Calu3 (cell line): ENCODE results near the gene CFHR2. TPM values are rescaled to one million over a fixed set of nuclear protein-coding genes. Genes with fewer than 3 reads are reported as not detected.
"Not testable (repeated sequence)": the region's sequence is repeated elsewhere in the genome, so short reads cannot be mapped to it uniquely, and the experiment has no call there.

Experiments
- BruUV-seq: library from RNA; stranded (reverse); fragments of 400-500 nt; replicated peaks from 2 replicates; lab custom pipeline; 2021; lab: Mats Ljungman, UMichigan
- CTCF ChIA-PET: fragments of 300-600 bp; sonication (Branson Sonifier 250); formaldehyde crosslinking; loops from one replicate; lab custom pipeline; 2022; ENCODE audit warnings: antibody characterized with exemption; lab: Charles Lee
- DNase-seq: peaks from one replicate; pipeline ENCODE4 v3.0.0; 2022
- H3K27ac Mint-ChIP-seq: one replicate; pipeline ENCODE4 v1.8.0; 2022; ENCODE audit warnings: mixed read lengths; ENCODE audit not compliant: unreplicated experiment
- H3K27me3 Mint-ChIP-seq: one replicate; pipeline ENCODE4 v1.8.0; 2022; ENCODE audit warnings: mixed read lengths; ENCODE audit not compliant: unreplicated experiment
- H3K36me3 Mint-ChIP-seq: one replicate; pipeline ENCODE4 v1.8.0; 2022; ENCODE audit warnings: mild to moderate bottlenecking, moderate library complexity, mixed read lengths; ENCODE audit not compliant: insufficient read depth, unreplicated experiment
- H3K4me1 Mint-ChIP-seq: one replicate; pipeline ENCODE4 v1.8.0; 2022; ENCODE audit warnings: mild to moderate bottlenecking, low read depth, mixed read lengths; ENCODE audit not compliant: unreplicated experiment
- H3K4me3 Mint-ChIP-seq: one replicate; pipeline ENCODE4 v1.8.0; 2022; ENCODE audit warnings: mild to moderate bottlenecking, low read depth, moderate library complexity, mixed read lengths; ENCODE audit not compliant: unreplicated experiment
- H3K9me3 Mint-ChIP-seq: one replicate; pipeline ENCODE4 v1.8.0; 2022; ENCODE audit warnings: low read depth, mixed read lengths; ENCODE audit not compliant: unreplicated experiment
- CTCF ChIP-seq: fragments of 200-600 bp; IDR thresholded peaks from one replicate; pipeline ENCODE4 v1.8.0; 2022; ENCODE audit warnings: antibody characterized with exemption; ENCODE audit not compliant: unreplicated experiment
- intact Hi-C: fragments of 100-400 bp; cut with micrococcal nuclease; formaldehyde crosslinking; loops from one replicate; pipeline ENCODE4 v1.10.0; 2022; ENCODE audit not compliant: unreplicated experiment
- total RNA-seq: library from RNA; stranded (reverse); gene quantifications from 2 replicates; pipeline ENCODE4 v1.2.3, GENCODE V29; 2022

The CFHR2 gene
- total RNA-seq, 1 experiment from 2014 or later: not detected

- H3K4me1 Mint-ChIP-seq, H3K4me3 Mint-ChIP-seq, CTCF ChIA-PET, intact Hi-C loops, H3K36me3 Mint-ChIP-seq, BruUV-seq, H3K9me3 Mint-ChIP-seq, H3K27me3 Mint-ChIP-seq, DNase-seq, H3K27ac Mint-ChIP-seq: not testable (repeated sequence)
Measured at GRCh38 chr1:196932853-196933252, 10.7 kb upstream of the CFHR2 start.

GRCh38 chr1:196933531-196934189 lies 9.9 kb upstream of the CFHR2 start:
- intact Hi-C loops: no loop called here
- CTCF ChIA-PET: no interaction called here
- H3K4me1 Mint-ChIP-seq: no peaks in the 10 kb centered on the region
- H3K9me3 Mint-ChIP-seq: peaks cover 3% of the 10 kb centered on the region
- H3K27me3 Mint-ChIP-seq: no peaks in the 10 kb centered on the region
- no peaks in the 10 kb centered on the region for H3K36me3 Mint-ChIP-seq
- BruUV-seq: no TSS peak
- no peak overlapping the region for H3K4me3 Mint-ChIP-seq
- no peak for TF ChIP-seq CTCF
- no peak for DNase-seq
- no peak overlapping the region for H3K27ac Mint-ChIP-seq

DNA sequence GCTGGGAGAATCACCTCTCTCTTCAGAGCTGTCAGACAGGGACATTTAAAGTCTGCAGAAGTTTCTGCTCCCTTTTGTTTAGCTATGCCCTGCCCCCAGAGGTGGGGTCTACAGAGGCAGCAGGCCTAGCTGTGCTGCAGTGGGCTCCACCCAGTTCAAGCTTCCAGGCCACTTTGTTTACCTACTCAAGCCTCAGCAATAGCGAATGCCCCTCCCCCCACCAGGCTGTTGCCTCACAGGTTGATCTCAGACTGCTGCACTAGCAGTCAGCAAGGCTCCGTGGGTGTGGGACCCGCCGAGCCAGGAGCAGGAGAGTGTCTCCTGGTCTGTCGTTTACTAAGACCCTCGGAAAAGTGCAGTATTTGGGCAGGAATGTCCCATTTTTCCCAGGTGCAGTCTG lies 2.1 kb upstream of the CFHR2 start:
- H3K27ac Mint-ChIP-seq, H3K4me1 Mint-ChIP-seq, H3K27me3 Mint-ChIP-seq, H3K36me3 Mint-ChIP-seq, H3K4me3 Mint-ChIP-seq, CTCF ChIA-PET, BruUV-seq, H3K9me3 Mint-ChIP-seq, intact Hi-C loops: not testable (repeated sequence)
- peak; percentile 5 for DNase-seq

DNA sequence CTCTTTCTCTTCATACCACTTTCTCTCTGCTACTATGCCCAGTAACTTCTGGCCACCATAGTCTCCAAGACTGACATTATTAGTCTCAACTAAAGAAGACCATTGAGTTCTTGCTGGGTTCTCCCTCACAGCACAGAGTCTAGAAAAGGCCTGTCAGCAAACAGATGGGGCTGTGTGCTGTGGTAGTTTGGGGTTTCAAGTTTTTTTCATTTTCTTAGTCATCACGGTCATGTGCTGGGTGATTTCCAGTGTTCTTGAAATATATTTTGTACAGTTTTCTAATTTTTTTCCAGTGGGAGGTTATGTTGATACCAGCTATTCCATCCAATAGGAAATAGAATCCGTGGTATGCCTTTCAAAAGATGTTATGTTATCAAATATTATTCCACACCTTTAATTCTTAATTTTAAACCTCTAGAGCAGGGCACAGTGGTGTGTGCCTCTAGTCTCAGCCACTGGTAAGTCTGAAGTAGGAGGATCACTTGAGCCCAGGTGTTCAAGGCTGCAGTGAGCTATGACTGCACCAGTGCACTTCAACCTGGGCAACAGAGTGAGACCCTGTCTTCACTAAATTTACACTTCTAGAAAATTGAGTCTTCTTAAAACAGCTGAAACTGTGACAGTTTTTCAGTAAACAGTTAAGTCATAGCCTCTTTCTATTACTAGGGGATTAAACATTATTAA lies 8.3 kb downstream of the CFHR2 start:
- intact Hi-C loops: loop anchor here (5.0 kb wide), 1 partner anchor 125 kb away; no protein-coding TSS in a partner anchor
- TF ChIP-seq CTCF: no peak
- Mint-ChIP-seq H3K4me1 (no peaks in the 10 kb centered on the region), H3K36me3 (no peaks in the 10 kb centered on the region), H3K4me3 (no peak overlapping the region), H3K9me3 (peaks cover 6% of the 10 kb centered on the region), H3K27me3 (no peaks in the 10 kb centered on the region), H3K27ac (no peak overlapping the region)
- CTCF ChIA-PET: no interaction called here
- no TSS peak for BruUV-seq
- no peak for DNase-seq

DNA sequence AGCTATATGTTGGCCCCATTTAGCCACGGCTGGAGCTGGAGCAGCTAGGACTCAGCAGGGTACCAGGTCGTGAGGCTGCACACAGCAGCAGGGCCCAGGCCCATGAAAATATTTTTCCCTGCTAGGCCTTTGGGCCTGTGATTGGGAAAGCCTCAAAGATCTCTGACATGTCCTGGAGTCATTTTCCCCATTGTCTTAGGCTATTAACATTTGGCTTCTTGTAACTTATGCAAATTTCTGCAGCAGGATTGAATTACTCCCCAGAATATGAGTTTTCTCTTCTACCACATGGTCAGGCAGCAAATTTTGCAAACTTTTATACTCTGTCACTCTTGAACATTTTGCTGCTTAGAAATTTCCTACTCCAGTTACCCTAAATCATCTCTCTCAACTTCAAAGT lies 11.2 kb downstream of the CFHR2 start:
- no peak for DNase-seq
- H3K4me1 Mint-ChIP-seq: no peaks in the 10 kb centered on the region
- no TSS peak for BruUV-seq
- H3K27ac Mint-ChIP-seq: no peak overlapping the region
- H3K4me3 Mint-ChIP-seq: no peak overlapping the region
- intact Hi-C loops: loop anchor here (5.0 kb wide), 1 partner anchor 123 kb away; no protein-coding TSS in a partner anchor
- CTCF ChIA-PET: interaction anchor here (0.6 kb wide), 1 partner anchor 948 kb away, joined by 4 read pairs; no protein-coding TSS in a partner anchor
- no peaks in the 10 kb centered on the region for H3K27me3 Mint-ChIP-seq
- TF ChIP-seq CTCF: no peak
- no peaks in the 10 kb centered on the region for H3K36me3 Mint-ChIP-seq
- peaks cover 6% of the 10 kb centered on the region for H3K9me3 Mint-ChIP-seq
